ENCODE data around the gene USP10. TPM values are rescaled to one million over a fixed set of nuclear protein-coding genes. Genes with fewer than 3 reads are reported as not detected.

Gene USP10
- total RNA-seq, 1 donor from 2014 or later = 111 TPM

DNA sequence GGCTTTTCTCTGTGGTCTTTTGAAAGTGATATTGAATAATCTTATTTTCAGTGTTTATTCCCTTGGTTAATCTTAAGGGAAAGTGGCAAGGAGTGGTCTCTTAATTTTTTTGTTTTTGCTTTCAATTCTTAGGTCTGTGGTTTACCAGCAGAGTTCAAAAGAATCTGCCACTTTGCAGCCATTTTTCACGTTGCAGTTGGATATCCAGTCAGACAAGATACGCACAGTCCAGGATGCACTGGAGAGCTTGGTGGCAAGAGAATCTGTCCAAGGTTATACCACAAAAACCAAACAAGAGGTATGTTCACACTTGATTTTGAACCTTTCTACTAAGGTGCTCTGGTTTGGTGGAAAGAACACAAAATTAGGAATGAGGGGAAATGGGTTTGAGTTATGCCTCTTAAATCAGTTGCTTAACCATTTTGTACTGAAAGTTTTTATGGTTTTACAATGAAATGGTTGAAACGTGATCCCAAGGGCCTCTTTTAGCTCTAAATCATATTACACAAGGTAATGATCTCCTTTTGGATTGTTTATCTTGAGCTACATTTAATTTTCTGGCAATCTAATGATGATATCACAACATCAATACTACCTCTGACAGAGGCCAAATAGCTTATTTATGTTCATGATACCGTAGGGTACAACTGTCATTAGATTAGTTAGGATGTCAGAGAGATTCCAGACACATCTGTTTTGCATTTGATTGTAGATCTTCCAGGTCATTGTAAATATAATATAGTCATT lies 68.4 kb downstream of the USP10 start:
- intact Hi-C loops (cut with micrococcal nuclease) = loop anchor here (5.0 kb wide), 1 partner anchor 44 kb away; no protein-coding TSS in a partner anchor

DNA sequence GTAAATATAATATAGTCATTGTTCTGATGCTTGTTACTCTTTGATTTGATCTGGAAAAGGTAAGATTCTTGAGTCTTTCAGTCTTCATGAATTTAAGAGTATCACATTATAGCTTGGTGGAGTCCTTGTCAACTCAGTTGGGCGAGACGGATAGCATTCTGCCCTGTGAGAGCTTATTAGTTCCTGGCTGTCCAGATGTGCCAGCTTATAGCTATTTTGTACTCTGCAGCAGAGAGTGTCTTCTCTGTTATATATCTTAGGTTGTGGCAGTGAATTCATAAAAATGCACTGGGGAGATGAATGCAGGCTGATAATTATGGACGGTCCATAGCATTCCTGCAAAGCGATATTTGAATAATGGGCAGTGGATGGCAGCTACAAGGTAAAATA lies 69.0 kb downstream of the USP10 start:
- intact Hi-C loops (cut with micrococcal nuclease) = loop anchor here (5.0 kb wide), 1 partner anchor 43 kb away; no protein-coding TSS in a partner anchor

DNA sequence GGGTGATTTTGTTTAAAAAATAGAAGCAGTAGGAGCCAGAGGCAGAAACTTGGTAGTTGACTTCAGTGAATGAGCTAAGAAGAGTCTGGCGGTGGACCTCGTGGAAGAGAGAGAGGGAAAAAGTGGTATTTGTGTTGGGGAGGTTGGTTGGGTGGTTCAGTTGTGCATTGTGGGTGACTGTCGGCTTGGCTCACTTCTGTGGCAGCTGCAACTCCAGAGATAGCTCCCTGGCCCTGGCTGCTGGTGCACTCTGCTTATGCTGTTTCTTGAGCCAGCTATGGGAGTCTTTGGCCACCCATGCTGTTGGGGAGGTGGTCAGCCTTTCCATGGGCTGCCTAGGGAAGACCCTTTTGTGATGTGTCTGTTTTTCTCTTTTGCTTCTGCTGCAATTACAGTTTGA lies 69.6 kb downstream of the USP10 start:
- intact Hi-C loops (cut with micrococcal nuclease) = loop anchor here (5.0 kb wide), 1 partner anchor 43 kb away; no protein-coding TSS in a partner anchor

DNA sequence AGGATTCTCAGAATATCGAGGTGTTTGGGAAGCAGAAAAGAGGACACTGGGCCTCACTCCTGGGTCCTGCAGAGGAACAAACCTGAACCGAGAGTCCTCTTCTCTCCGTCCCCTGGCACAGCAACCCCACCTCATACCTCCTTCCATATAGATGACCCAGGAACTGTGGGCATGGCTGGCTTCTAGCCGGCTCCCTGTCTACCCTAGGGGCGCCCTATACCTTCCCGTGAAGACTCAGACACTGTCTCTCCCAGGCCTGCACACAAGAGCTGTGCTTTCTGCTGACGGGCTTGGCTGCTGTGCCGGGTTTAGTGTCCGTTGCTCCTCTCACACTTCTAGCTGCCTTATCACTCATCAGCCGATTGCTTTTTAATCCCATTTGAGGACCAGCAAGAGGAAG lies 73.5 kb downstream of the USP10 start:
- intact Hi-C loops (cut with micrococcal nuclease) = no loop called here

DNA sequence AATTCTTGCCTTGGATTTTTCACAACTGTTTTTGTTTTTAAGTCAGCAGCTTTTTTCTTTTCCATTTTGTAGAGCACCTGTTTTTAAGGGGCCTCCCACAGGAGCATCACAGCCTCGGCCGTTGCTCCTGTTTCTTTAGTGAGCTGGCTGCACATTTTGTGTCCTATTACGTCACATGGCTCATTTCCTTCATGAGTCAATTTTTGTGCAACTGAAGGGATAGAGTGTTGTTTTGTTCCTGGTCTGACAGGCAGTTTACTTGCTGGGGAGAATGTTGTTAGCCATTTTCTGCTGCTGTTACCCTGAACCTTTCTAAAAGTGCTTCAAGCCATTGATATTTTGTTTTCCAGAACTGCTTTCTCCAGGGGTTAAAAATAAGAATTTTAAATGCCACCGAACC lies 75.0 kb downstream of the USP10 start:
- intact Hi-C loops (cut with micrococcal nuclease) = no loop called here

DNA sequence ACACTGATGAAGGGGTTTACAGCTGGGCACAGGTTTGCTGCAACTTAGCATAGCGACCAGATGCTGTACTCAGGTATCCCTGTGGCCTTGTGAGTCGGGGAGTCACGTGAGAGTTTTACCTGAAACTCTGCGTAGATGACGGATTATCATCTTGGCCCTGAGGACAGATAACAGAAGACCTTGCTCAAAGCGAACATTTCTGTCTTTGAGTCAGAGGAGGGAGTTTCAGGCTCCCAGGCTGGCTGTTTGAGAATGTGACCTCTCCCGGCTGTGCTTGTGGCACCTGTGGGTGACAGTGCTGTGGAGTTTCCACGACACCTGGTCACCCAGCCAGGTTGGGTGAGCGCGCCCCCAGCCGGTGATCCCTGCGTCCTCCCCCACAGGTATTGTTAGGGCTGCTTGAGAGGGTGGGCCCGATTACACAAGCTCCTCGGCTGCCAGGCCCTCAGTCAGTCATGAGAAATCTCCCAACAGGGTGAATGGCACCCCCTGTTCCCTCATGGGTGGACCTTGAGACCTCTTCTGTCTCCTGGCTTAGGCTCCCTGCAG lies 75.5 kb downstream of the USP10 start:
- intact Hi-C loops (cut with micrococcal nuclease) = no loop called here

DNA sequence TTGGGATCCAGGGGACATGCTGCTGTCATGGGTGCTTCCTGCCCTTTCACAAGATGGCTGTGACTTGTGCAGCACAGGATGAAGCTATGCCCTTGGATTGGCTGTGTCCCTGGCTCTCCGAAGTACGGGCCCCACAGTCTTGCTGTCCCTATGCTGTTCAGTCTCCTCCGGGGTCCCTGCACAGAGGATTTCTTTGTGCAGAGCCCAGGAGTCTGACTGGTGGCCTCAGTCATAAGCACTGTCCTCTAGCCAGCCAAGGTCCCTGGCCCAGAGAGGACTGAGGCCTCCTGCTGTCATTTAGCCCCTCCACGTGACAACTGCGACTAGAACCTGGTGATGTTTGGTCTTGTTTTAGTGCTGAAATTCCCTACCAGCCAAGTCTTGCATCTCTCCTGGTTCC lies 77.6 kb downstream of the USP10 start:
- intact Hi-C loops (cut with micrococcal nuclease) = no loop called here

DNA sequence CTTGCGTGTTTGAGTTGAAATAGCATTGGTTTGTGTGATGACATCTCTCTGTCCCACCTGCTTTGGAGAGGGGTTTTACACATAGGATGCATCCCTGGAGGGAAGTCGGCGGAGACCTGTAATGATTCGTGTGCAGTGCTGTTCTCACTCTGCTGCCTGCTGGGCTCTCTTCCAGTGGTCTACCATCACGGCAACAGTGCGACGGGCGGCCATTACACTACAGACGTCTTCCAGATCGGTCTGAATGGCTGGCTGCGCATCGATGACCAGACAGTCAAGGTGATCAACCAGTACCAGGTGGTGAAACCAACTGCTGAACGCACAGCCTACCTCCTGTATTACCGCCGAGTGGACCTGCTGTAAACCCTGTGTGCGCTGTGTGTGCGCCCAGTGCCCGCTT lies 78.9 kb downstream of the USP10 start:
- intact Hi-C loops (cut with micrococcal nuclease) = no loop called here

DNA sequence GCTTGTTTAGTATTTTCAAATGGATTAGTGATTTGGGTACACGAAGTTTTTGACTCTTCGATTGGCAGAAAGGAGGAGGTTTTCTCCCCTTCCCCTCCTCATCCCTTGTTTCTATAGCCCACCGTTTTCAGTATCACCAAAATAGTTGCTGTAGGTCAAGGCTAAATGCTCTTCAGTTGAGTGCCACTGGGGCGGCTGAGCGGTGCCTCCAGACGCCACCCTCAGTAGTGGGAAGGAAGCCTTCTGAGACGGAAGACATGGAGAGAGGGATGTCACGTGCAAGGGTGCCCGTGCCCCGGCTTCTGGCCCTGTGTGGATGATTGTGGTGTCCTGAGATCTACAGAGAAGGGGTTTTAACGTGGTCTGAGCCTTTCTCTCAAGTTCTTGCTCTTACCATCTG lies 80.3 kb downstream of the USP10 start:
- intact Hi-C loops (cut with micrococcal nuclease) = no loop called here

DNA sequence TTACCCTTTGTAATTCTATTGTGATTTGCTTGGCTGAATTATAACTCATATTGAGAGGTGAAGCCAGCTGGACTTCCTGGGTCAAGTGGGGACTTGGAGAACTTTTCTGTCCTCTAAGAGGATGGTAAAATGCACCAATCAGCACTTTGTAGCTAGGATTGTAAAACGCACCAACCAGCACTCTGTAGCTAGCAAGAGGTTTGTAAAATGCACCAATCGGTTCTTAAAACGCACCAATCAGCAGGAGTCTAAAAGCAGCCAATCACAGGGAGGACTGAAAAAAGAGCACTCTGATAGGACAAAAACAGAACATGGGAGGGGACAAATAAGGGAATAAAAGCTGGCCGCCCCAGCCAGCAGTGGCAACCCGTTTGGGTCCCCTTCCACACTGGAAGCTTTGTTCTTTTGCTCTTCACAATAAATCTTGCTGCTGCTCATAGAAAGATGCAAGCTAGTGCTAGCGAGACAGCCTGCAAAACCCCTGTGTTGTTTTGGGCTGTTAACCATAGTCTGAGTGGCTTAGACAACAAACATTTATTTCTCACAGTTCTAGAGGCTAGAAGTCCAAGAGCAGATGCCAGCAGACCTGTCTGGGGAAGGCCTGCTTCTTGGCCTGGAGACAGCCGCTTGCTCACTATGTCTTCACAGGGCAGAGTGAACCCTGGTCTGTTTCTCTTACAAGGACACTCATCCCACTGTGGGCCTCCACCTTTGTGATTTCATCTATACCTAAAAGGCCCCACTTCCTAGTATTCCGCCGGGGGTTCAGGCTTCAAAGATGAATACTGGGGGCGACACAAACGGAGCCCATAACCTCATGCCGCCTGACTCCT lies 81.0 kb downstream of the USP10 start:
- intact Hi-C loops (cut with micrococcal nuclease) = no loop called here

DNA sequence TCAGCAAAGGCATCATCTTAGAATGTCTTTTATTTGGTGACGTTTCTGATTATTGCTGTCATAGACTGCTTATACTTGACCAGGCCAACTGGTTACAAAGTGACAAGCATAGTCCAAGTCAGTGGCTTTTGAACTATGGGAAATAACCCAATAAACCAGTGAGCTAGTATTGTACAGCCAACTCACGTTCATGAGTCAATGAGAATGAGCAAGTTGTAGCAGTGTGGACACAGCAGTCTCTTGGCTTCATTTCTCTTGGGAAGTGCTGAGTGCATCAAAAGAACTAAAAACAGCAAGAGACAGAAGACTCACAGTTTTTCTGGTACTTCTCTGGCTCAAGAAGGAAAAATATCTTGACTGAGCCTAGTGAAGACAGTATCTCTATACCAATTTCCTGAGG lies 83.0 kb downstream of the USP10 start:
- intact Hi-C loops (cut with micrococcal nuclease) = no loop called here

DNA sequence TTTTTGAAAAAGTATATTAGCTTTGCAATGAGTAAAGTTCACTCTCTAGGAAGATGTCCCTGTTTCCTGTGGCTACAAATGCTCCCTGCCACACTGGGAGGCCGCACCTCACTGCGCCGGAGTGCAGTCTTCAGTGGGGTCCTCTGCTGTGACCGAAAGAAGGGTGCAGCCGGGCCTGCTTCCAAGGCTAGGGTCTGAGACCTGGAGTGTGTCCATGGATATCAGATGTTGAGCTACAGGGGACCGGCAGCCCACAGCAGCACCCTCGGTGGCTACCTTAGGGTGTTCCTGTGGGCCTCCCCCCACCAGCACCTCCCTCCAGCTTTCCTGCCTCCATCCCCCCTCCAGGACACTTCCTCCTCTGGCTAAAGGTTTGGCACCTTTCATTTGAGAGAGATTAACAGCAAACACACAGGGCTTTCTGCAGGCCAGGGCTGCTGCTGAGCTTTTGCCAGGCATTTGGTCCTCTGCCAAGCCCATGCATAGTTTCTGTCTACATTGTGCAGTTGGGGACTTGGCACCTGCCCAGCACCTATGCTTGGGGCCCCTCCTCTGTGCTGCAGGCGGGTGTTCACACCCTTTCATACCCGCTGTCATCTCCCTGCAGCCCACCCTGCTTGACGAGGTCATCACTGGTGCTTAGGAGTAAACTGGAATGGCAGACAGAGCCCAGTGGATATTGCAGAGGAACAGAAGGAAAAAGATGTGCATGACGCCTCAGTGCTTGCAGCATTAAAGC lies 86.2 kb downstream of the USP10 start:
- intact Hi-C loops (cut with micrococcal nuclease) = no loop called here

DNA sequence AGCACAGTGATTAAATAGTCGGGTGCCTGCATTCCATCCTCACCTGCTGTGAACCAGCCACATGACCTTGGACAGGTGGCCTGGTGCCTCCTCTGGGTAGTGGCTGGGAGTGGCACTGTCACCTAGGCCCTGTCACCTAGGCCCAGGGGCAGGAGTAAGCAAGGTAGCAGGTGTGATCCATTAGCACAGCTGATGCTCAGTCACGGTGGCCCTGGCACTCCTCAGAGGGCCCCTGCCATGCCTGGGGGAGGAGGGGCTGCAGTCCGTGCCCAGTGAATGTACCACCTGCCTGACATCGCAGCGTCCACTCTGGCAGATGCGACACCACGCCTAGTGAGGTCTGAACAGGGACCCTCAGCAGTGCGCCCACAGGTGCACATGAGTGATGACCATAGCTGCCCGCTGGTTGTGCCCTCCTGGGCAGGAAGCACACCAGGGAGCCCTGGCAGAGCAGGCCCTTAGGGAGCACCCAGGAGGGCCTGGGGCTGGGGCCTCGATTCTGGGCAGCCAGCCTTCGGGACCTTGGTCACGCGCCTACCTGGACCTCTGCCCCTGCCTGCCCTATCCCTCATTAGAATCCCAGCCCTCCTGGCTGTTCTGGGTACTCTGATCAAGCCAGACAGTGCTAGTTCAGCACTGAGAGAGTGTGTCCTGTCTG lies 86.9 kb downstream of the USP10 start:
- intact Hi-C loops (cut with micrococcal nuclease) = no loop called here

DNA sequence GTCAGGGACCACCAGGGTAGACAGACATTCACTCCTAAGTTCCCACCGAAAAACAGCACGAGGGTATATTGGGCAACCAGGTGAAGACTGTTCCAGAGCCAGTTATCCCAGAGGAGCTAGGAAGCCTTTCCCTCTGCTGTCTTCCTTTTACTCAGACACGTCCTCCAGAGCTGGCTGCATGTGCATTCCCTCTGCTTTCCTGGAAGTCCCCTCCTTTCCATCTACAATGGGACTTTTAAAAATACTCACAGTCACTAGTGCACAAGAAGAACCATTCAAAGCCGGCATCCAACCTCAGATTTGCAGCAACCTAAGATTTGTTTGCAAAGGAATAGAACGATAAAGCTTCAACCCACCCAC lies 87.4 kb downstream of the USP10 start:
- intact Hi-C loops (cut with micrococcal nuclease) = no loop called here

DNA sequence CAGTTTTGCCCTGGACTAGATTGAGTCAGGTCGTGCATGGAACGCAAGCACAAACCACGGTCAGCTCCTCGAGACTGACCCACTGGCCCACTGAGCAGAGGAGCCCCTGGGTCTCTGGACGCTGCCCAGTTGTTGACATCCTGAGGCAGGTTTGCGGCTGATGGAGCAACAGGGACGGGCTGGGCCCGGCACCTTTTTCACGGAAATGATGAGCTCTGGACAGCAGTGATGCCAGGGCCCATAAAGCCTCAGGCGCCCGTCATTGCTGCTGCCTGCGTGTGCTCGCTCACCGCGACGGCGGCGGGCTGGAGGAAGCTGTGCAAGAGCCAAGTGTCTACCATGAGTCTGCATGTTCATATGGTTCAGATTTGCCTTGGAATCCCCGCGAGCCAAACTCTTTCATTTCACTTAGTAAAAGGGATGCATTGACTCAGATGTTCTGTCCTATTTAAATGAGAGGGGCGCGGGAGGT lies 89.2 kb downstream of the USP10 start:
- intact Hi-C loops (cut with micrococcal nuclease) = no loop called here

DNA sequence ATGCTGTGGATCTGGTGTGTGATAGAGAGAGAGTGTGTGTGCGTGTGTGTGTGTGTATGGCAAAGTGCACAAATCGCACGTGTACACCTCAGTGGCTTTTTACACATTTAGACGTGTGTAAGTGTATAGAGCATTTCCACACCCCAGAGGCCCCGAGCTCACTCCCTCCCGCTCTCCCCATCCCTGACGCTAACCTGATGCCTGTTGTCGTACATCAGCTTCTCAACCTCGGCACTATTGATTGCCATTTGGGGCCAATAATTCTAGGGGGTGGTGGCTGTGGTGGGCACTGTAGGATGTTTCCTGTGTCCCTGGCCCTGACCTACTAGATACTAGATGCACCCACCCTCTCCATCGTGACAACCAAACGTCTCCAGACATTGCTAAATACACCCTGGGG lies 89.6 kb downstream of the USP10 start:
- intact Hi-C loops (cut with micrococcal nuclease) = no loop called here

DNA sequence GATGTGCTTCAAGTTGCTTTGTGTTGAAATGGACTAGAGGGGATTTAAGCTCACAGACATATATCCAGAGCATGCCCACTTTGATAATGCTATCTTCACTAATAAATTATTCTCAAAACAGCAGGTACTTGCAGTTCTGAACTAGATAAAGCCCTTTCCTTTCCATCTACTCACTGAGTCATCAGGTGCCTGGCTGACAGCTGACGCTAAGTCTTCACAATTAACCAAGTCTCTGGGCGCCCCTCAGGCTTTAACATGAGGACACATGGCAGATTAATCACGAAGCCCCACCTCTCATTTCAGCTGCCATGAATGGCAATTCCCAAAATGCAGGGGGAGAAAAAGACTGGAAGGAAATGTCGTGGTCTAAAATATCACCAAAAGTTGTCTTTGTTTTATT lies 90.5 kb downstream of the USP10 start:
- intact Hi-C loops (cut with micrococcal nuclease) = no loop called here

DNA sequence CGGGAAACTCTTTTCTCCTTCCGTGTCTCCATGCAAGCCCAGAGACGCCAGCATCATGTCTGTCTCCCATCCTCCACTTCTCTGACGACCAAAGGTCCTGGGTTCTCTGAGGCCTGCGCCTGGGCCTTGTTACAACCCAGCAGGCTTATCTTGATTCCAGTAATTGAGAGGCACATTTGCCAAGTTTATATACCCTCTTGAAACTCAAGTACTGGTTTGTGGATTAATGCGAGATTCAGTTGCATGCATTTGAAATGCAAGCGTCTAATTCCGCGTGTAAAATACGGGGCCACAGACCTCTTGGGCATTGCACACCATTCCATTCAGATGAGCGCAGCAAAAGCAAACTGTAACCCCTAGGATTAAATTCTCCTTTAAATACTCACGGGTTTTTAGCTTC lies 91.3 kb downstream of the USP10 start:
- intact Hi-C loops (cut with micrococcal nuclease) = no loop called here

DNA sequence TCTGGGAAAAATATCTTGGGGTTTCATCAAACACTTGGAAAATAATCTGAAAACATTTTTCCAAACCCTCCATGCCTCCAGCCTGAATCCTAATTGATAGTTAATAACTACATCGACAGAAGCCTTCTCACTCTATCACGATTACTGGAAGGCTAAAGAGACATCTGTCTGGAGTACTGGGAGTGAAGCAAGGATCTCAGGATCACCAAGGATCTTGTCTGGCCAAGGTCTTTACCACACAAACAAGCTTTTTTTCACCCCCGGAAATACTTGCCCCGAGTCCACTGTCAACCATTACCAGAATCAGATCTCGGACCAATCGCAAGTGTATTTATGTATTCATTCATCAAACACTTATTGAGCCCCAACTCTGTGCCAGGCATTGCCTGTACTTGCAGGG lies 91.7 kb downstream of the USP10 start:
- intact Hi-C loops (cut with micrococcal nuclease) = no loop called here

DNA sequence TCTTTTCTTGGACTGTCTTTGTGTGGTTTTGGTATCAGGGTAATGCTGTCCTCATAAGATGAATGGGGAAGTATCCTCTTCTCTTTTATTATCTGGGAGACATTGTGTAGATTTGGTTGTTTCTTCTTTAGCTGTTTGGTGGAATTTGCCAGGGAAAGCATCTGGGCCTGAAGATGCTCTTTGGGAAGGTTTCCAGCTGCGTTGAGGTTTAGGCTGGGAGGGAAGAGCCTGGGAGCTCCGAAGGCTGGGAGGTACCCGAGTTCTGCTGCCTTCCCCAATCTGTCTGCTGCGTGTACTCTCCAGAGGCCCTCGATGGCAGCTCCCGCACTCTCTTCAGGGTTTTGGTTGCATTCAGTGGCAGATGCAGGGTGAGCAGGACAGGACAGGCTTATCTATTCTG lies 94.4 kb downstream of the USP10 start:
- intact Hi-C loops (cut with micrococcal nuclease) = no loop called here

DNA sequence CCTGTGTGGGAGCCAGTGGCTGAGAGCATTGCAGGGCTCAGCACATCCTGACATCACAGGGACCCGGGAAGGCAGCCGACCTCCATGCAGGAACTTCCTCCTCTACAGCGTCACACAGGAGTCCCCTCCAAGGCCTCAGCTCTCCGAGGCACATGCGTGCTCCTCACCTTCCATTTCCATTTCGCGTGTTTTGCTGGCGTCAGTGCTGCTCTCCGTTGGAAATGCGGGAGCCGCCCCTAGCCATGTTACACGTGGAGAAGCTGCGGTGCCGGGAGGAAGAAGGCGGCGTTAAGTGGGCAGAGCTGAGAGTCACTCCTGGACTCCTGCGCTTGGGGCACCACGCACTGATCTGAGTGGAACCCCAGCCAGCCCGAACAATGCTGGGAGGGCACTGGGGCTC lies 94.8 kb downstream of the USP10 start:
- intact Hi-C loops (cut with micrococcal nuclease) = no loop called here
